HepG2 (cell line): ENCODE data around the gene PRRC2A. TPM values are rescaled to one million over a fixed set of nuclear protein-coding genes. Genes with fewer than 3 reads are reported as not detected.
A peak's percentile ranks its signal among the peaks of the same experiment; 100 is the strongest.

Source experiments
- BRD4 ChIP-seq: sonication (generic); formaldehyde crosslinking; IDR thresholded peaks from 2 replicates; pipeline ENCODE4 v1.4.0; 2020; ENCODE audit warnings: missing genetic modification reagents
- FLYWCH1 ChIP-seq: sonication (generic); formaldehyde crosslinking; IDR thresholded peaks from 2 replicates; pipeline ENCODE4 v1.8.1; 2023; ENCODE audit warnings: mild to moderate bottlenecking, missing genetic modification reagents
- SPEN ChIP-seq: sonication (generic); formaldehyde crosslinking; IDR thresholded peaks from 2 replicates; pipeline ENCODE4 v1.5.1; 2020; ENCODE audit warnings: low read depth, mild to moderate bottlenecking, missing genetic modification reagents
- ZNF234 ChIP-seq: sonication (generic); formaldehyde crosslinking; conservative IDR thresholded peaks from 2 replicates; pipeline ENCODE4 v1.5.1; 2020; ENCODE audit warnings: mild to moderate bottlenecking, missing genetic modification reagents
- ZNF263 ChIP-seq: sonication (generic); formaldehyde crosslinking; IDR thresholded peaks from 2 replicates; pipeline ENCODE4 v1.4.0; 2020; ENCODE audit warnings: missing genetic modification reagents
- ZNF292 ChIP-seq: sonication (generic); formaldehyde crosslinking; IDR thresholded peaks from 2 replicates; pipeline ENCODE4 v1.8.1; 2022; ENCODE audit warnings: mild to moderate bottlenecking, low read depth, missing genetic modification reagents, borderline replicate concordance
- ZNF747 ChIP-seq: sonication (generic); formaldehyde crosslinking; IDR thresholded peaks from 2 replicates; pipeline ENCODE4 v1.8.1; 2023; ENCODE audit warnings: missing genetic modification reagents, mild to moderate bottlenecking, borderline replicate concordance
- ZNF749 ChIP-seq: sonication (generic); formaldehyde crosslinking; IDR thresholded peaks from 2 replicates; pipeline ENCODE4 v1.8.0; 2022; ENCODE audit warnings: mild to moderate bottlenecking, missing genetic modification reagents, moderate library complexity, borderline replicate concordance
- polyA plus RNA-seq, 8 experiments: library from polyadenylated mRNA; depleted of rRNA in 3 of 8; stranded (reverse) in 7 of 8; unstranded in 1 of 8; fragments of >200 nt; fragmentation: Illumina TruSeq in 4 of 8; extraction: Trizol in 4 of 8; gene quantifications; 2 replicates each; pipeline versions ENCODE4 v1.2.1 to v1.2.3, GENCODE V29; 2011 to 2016; ENCODE audit warnings: low read depth in 4 of 8, missing spikeins in 1 of 8, mixed read lengths in 1 of 8; ENCODE audit not compliant: insufficient read depth in 1 of 8
- total RNA-seq, 5 experiments: library from RNA; depleted of rRNA; stranded (reverse); fragments of >200 nt; fragmentation: Illumina TruSeq; extraction: Trizol; gene quantifications; 2 replicates each; pipeline ENCODE4 v1.2.3, GENCODE V29; 2016; ENCODE audit warnings: low read depth in 1 of 5
- TF ChIP-seq, protein P1 (sequence below): sonication (generic); formaldehyde crosslinking; conservative IDR thresholded peaks from 2 replicates; pipeline ENCODE4 v1.8.0; 2022; ENCODE audit warnings: mild to moderate bottlenecking, moderate library complexity, missing genetic modification reagents
- TF ChIP-seq, protein P2 (sequence below): IDR thresholded peaks from 2 replicates; pipeline ENCODE4 v1.6.1; 2016
- TF ChIP-seq, protein P3 (sequence below): sonication (generic); formaldehyde crosslinking; IDR thresholded peaks from 2 replicates; pipeline ENCODE4 v1.4.0; 2020; ENCODE audit warnings: mild to moderate bottlenecking, missing genetic modification reagents
- TF ChIP-seq, protein P4 (sequence below): sonication (generic); formaldehyde crosslinking; IDR thresholded peaks from 2 replicates; pipeline ENCODE4 v1.9.0; 2021; ENCODE audit warnings: mild to moderate bottlenecking, missing genetic modification reagents
- TF ChIP-seq, protein P5 (sequence below): sonication (generic); formaldehyde crosslinking; IDR thresholded peaks from 2 replicates; pipeline ENCODE4 v1.8.1; 2022; ENCODE audit warnings: low read depth, mild to moderate bottlenecking, missing genetic modification reagents

Gene PRRC2A
- total and polyA plus RNA-seq, 2 of the 13 experiments (the other 11 are each of a cell fraction or from before 2014, with no cell fraction given), result 38.9 to 47.4 TPM

DNA sequence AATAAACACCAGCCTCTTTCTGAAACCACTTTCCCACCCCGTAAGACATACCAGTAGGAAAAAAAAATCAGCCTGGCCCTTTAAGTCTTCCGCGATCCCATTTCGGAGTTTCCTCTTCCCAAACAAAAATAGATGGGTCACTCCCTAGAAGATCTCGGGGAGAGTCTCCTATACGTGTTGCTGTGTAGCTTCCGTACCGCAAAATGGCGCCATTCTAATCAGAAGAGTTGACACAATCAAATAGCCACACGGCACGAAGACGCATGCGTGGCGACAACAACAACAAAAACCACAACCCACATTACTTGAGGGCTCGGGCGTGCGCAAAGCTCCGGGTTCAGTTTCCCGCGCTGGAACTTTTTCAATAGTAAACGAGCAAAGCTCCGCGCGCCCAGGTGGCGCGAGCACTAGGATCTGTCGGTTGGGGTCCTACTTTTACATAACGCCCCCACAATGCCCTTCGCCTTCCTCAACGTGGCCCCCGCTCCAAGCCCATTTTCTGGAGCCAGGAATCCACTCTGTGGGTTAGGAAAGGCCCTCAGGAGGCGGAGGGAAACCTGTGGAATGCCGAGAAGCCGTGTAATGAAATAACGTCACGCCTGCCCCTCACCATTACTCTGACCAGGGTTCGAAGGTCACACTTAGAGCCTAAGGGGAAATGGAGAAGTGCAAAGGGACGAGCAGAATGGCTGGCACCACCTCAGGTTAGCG is 44.4 kb downstream of the PRRC2A start, which contains the start of gene GPANK1 (continued):
- TF ChIP-seq, protein P1, sequence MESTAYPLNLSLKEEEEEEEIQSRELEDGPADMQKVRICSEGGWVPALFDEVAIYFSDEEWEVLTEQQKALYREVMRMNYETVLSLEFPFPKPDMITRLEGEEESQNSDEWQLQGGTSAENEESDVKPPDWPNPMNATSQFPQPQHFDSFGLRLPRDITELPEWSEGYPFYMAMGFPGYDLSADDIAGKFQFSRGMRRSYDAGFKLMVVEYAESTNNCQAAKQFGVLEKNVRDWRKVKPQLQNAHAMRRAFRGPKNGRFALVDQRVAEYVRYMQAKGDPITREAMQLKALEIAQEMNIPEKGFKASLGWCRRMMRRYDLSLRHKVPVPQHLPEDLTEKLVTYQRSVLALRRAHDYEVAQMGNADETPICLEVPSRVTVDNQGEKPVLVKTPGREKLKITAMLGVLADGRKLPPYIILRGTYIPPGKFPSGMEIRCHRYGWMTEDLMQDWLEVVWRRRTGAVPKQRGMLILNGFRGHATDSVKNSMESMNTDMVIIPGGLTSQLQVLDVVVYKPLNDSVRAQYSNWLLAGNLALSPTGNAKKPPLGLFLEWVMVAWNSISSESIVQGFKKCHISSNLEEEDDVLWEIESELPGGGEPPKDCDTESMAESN (CRISPR knock-in tag), result 0 out of 2 replicates have a peak, but pooled peaks have one; percentile 43
- TF ChIP-seq, protein P2, sequence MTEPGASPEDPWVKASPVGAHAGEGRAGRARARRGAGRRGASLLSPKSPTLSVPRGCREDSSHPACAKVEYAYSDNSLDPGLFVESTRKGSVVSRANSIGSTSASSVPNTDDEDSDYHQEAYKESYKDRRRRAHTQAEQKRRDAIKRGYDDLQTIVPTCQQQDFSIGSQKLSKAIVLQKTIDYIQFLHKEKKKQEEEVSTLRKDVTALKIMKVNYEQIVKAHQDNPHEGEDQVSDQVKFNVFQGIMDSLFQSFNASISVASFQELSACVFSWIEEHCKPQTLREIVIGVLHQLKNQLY (CRISPR knock-in tag), result peak; percentile 43; the same call in 1 of the 2 replicates
- TF ChIP-seq ZNF749 (CRISPR knock-in tag) (peak; percentile 70; the same call in 1 of the 2 replicates), FLYWCH1 (no peak), ZNF292 (CRISPR knock-in tag) (no peak), ZNF263 (CRISPR knock-in tag) (no peak; the same call in 1 of the 2 replicates), ZNF747 (CRISPR knock-in tag) (peak; percentile 55; the same call in 1 of the 2 replicates), SPEN (CRISPR knock-in tag) (peak; percentile 73), ZNF234 (no peak), BRD4 (CRISPR knock-in tag) (no peak; the same call in none of the 2 replicates)
- TF ChIP-seq, protein P3, sequence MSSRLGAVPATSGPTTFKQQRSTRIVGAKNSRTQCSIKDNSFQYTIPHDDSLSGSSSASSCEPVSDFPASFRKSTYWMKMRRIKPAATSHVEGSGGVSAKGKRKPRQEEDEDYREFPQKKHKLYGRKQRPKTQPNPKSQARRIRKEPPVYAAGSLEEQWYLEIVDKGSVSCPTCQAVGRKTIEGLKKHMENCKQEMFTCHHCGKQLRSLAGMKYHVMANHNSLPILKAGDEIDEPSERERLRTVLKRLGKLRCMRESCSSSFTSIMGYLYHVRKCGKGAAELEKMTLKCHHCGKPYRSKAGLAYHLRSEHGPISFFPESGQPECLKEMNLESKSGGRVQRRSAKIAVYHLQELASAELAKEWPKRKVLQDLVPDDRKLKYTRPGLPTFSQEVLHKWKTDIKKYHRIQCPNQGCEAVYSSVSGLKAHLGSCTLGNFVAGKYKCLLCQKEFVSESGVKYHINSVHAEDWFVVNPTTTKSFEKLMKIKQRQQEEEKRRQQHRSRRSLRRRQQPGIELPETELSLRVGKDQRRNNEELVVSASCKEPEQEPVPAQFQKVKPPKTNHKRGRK (CRISPR knock-in tag), result no peak
- TF ChIP-seq, protein P4, sequence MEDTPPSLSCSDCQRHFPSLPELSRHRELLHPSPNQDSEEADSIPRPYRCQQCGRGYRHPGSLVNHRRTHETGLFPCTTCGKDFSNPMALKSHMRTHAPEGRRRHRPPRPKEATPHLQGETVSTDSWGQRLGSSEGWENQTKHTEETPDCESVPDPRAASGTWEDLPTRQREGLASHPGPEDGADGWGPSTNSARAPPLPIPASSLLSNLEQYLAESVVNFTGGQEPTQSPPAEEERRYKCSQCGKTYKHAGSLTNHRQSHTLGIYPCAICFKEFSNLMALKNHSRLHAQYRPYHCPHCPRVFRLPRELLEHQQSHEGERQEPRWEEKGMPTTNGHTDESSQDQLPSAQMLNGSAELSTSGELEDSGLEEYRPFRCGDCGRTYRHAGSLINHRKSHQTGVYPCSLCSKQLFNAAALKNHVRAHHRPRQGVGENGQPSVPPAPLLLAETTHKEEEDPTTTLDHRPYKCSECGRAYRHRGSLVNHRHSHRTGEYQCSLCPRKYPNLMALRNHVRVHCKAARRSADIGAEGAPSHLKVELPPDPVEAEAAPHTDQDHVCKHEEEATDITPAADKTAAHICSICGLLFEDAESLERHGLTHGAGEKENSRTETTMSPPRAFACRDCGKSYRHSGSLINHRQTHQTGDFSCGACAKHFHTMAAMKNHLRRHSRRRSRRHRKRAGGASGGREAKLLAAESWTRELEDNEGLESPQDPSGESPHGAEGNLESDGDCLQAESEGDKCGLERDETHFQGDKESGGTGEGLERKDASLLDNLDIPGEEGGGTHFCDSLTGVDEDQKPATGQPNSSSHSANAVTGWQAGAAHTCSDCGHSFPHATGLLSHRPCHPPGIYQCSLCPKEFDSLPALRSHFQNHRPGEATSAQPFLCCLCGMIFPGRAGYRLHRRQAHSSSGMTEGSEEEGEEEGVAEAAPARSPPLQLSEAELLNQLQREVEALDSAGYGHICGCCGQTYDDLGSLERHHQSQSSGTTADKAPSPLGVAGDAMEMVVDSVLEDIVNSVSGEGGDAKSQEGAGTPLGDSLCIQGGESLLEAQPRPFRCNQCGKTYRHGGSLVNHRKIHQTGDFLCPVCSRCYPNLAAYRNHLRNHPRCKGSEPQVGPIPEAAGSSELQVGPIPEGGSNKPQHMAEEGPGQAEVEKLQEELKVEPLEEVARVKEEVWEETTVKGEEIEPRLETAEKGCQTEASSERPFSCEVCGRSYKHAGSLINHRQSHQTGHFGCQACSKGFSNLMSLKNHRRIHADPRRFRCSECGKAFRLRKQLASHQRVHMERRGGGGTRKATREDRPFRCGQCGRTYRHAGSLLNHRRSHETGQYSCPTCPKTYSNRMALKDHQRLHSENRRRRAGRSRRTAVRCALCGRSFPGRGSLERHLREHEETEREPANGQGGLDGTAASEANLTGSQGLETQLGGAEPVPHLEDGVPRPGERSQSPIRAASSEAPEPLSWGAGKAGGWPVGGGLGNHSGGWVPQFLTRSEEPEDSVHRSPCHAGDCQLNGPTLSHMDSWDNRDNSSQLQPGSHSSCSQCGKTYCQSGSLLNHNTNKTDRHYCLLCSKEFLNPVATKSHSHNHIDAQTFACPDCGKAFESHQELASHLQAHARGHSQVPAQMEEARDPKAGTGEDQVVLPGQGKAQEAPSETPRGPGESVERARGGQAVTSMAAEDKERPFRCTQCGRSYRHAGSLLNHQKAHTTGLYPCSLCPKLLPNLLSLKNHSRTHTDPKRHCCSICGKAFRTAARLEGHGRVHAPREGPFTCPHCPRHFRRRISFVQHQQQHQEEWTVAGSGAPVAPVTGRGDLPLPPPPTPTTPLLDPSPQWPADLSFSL (CRISPR knock-in tag), result peak; percentile 96
- TF ChIP-seq, protein P5, sequence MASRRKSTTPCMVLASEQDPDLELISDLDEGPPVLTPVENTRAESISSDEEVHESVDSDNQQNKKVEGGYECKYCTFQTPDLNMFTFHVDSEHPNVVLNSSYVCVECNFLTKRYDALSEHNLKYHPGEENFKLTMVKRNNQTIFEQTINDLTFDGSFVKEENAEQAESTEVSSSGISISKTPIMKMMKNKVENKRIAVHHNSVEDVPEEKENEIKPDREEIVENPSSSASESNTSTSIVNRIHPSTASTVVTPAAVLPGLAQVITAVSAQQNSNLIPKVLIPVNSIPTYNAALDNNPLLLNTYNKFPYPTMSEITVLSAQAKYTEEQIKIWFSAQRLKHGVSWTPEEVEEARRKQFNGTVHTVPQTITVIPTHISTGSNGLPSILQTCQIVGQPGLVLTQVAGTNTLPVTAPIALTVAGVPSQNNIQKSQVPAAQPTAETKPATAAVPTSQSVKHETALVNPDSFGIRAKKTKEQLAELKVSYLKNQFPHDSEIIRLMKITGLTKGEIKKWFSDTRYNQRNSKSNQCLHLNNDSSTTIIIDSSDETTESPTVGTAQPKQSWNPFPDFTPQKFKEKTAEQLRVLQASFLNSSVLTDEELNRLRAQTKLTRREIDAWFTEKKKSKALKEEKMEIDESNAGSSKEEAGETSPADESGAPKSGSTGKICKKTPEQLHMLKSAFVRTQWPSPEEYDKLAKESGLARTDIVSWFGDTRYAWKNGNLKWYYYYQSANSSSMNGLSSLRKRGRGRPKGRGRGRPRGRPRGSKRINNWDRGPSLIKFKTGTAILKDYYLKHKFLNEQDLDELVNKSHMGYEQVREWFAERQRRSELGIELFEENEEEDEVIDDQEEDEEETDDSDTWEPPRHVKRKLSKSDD, result peak; percentile 34
